ENCODE measurements around the gene AP5Z1.

The AP5Z1 gene

DNA sequence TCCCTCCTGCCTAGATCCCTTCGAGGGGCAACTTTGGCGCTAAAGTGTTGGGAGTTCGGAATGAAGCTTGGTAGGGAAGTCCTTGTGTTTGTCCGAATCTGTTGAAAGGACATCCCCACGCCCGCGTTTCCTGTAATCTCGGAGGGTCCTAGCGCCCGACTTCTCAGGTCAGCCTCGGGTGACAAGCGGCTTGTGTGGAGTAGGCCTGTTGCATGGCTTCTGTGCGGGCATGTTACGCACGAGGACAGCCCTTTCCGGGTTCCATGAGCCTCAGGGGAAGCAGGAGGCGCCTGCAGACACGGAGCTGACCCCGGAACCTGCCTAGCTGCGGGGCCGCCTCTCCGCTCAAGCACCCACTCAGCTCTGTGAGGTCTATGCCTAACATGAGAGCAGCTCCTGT, 28.4 kb upstream of the AP5Z1 start:
- no peak for DNase-seq

DNA sequence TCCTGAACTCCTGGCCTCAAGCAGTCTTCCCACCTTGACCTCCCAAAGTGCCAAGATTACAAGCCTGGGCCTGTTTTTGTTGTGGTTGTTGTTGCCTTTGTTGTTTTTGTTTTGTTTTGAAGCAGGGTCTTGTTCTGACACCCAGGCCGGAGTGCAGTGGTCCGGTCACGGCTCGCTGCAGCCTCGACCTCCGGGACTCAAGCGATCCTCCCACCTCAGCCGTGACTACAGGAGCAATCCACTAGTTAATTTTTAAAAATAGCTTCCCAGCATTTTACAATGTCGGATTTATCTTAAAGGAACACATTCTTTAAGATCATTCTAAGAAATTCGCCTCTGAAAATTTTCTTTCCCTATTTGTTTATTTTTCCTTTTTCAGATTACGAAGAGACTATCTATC, 27.7 kb upstream of the AP5Z1 start:
- DNase-seq: no peak

DNA sequence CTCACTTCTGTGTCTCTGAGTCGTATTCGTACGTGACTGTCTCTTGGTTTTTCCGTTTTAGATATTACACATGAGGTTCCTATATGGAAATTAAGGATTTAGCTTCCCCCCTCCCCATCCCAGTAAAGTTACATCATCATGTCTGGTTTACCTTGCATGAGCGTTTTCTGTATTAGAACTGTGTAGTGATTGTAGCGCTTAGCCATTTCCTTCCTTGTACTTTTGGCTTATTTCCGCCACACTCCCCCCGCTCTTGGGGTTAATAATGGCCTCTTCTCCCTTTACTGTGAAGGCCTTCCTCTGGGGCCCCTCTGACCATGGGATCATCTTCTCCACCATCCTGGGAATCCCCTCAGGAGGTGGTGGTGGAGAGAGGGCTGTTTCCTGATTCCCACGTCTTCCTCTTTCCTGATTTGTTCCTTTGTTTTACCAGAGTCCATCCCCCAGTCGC, 27.2 kb upstream of the AP5Z1 start:
- DNase-seq: no peak

DNA sequence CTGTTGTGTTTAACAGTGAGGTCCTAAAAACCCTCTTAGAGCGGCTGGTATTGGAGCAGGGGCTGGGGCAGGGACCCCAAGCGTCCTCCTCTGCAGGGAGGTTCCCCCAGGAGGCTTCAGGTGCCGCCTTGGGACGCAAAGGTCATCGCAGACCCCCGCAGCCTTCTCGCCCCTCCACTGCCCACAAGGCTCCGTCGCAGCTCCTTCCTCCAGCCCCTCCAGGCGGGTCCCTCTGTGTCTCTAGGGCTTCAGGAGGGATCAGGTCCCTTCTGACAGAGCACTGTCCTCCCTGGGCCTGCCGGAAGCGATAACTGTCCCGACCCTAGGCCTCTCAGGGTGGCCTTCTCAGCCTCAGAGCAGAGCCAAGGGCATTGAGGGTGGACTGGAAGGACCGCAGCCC, 26.1 kb upstream of the AP5Z1 start:
- DNase-seq: no peak

DNA sequence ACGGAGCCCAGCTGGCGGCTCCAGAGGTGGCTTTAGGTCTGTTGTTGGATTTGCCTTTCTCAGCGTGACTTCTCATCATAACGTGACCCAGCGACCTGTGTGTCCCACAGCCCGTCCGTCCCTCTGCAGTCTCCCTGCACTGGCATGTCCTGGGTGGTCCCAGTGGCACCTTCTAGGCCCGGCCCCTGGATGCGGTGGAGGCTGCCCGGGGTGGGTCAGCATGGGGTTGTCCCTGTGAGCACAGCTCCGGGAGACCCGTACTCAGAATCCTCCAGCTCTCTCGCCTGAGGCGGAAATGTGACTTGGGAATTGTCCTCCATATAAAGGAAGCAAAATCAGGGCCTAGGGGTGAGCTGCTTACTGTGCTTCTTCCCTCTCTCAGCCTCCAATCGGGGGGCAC, 25.6 kb upstream of the AP5Z1 start:
- DNase-seq: no peak

DNA sequence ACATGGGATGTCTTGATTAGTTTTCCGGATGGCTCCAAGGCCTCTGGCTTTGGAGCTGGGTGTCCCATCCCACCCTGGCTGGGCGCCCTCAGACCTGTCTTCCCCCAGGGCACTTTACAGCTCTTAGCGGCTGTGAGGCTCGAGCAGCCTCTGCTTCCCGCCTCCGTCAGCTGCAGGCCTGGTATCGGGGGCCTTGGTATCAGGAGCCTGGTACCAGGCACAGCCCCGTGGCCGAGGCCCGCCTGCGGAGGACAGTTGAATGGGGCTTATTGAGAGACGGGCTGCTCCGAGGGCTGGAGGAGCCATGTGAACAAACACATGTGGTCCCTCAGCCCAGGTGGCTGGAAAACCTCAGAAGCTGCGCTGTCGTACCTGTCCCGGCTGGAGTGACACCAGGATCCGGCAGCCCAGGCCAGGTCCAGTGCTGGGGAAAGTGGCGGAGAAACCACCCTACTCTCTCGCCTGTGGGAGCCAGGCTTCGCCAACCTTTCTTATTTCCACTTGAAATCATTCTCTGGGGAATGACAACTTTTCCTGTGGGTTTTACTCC, 23.9 kb upstream of the AP5Z1 start:
- DNase-seq: no peak

DNA sequence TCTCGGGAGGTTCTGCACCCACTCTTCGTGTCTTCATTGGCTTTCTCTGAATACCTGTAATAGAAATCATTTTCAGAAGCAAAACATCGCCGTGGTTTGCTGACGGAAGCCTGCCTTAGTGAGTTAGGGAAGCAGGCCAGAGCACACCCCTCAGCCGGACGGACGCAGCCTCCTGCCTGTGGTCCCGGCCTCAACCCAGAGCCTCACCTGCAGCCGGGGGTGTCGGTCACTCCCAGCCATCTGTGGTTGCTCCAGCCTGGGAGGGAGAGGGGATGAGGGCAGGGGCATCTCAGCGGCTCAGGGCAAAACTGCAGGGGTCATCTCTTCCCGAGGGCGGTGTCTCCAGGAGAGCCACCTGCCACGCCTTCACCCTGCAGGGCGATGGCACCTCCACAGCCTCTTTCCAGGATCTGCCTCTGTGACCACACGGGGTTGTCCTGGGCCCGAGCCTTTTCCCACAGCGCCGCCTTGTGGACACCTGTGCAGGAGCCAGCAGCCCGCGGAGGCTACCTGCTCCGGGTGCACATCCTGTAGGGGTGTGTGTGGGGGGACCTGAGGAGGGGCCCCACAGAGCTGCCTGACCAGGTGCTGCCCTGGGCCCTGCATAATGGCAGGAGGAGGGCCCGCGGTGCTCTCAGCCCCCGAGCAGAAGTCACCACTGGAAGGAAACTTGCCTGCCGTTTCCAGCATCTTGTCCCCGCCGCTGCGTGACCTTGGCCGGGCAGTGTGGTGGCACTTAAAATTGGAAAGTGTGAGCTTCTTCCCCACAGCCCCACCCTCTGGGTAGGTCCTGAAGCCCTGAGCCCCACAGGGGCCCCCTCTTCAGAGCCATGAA, 21.6 kb upstream of the AP5Z1 start:
- DNase-seq: peak; percentile 24

DNA sequence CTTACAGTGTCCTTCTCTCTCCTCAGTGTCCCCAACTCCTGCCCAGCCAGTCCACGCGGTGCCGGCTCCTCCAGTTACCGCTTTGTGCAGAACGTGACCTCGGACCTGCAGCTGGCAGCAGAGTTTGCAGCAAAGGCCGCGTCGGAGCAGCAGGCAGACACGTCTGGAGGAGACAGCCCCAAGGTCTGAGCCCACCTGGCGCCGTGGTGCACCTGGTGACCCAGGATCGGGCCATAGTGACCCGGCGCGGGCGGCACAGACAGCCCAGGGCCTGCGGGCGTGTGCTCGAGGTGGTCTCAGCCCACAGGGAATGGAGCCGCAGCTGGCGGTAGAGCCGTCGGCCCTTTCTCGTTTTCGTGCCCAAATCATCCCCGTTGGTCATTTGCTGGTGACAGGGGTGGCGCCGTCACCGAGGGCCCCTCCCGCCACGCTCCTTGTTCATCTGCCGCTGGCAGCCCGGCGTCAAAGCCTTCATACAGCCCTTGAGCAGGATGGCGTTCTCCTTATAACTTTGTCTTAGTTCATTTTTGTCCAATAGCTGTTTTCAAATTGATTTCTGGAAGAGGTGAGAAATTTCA, 20.9 kb upstream of the AP5Z1 start:
- DNase-seq: no peak

DNA sequence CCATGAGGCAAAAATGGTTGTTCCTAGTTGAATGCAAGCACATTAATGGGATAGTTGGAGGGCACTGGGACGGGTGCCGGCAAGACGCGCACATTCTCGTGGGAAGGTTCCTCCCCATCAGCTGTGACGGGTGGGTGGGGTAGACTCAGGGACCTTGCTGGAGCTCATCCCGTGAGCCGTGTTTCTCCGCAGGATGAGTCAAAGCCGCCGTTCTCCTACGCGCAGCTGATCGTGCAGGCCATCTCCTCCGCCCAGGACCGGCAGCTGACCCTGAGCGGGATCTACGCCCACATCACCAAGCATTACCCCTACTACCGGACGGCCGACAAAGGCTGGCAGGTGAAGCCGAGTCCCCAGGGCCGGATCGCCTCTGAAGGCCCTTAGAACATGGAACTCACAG, 20.4 kb upstream of the AP5Z1 start:
- no peak for DNase-seq

DNA sequence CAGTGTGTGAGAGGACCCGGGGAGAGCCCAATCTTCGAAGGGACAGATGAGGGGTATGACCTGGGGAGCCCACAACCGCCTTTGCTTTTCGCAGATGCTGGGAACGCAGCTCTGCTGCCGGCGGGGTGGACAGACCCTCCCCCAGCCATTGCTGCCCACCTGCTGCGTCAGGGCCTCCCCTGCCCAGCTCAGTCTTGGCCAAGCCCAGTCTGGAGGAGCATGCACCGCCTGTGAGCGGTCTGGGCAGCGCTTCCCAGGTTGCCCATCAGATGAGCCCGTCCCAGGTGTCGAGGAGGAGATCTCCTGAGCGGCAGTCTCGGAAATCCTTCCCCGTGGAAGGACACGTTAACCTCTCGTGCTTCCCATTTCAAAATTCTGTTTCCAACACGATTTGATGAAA, 17.3 kb upstream of the AP5Z1 start:
- DNase-seq: no peak

DNA sequence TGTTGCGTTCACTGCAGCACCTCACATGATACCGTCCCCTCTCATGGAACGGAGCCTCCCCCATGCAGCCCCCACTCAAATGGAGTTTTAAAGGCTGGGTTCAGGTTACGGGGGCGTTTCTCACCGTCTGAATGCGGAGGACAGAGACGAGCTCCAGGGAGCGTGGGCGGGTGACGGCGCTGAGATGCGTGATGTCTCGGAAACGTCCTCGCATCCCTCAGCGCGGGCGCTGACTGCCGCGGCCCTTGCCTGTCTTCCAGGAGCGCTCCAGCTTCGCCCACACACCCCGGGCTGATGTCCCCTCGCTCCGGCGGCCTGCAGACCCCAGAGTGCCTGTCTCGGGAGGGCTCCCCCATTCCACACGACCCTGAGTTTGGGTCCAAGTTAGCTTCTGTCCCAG, 16.6 kb upstream of the AP5Z1 start:
- no peak for DNase-seq

DNA sequence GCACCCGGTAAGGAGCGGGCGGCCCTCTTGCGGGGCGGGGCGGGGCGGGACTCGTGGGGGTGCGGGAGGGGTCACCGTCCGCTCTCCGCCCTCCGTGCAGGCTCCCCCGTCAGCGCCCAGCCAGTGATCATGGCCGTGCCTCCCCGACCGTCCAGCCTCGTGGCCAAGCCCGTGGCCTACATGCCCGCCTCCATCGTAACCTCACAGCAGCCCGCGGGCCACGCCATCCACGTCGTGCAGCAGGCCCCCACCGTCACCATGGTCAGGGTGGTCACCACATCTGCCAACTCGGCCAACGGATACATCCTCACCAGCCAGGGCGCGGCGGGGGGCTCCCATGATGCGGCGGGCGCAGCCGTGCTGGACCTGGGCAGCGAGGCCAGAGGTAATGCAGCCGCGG, 16.2 kb upstream of the AP5Z1 start:
- DNase-seq: no peak

DNA sequence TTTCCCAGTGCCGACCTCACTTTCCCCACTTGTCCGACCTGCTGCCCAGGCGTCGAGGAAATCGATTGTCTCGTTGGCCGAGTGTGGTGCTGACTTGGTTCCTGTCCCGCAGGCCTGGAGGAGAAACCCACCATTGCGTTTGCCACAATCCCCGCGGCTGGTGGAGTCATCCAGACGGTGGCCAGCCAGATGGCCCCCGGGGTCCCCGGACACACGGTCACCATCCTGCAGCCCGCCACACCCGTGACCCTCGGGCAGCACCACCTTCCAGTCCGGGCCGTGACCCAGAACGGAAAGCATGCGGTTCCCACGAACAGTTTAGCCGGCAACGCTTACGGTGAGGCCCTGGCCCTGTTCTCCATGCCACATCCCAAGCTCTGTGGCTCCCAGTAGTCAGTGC, 14.5 kb upstream of the AP5Z1 start:
- no peak for DNase-seq

DNA sequence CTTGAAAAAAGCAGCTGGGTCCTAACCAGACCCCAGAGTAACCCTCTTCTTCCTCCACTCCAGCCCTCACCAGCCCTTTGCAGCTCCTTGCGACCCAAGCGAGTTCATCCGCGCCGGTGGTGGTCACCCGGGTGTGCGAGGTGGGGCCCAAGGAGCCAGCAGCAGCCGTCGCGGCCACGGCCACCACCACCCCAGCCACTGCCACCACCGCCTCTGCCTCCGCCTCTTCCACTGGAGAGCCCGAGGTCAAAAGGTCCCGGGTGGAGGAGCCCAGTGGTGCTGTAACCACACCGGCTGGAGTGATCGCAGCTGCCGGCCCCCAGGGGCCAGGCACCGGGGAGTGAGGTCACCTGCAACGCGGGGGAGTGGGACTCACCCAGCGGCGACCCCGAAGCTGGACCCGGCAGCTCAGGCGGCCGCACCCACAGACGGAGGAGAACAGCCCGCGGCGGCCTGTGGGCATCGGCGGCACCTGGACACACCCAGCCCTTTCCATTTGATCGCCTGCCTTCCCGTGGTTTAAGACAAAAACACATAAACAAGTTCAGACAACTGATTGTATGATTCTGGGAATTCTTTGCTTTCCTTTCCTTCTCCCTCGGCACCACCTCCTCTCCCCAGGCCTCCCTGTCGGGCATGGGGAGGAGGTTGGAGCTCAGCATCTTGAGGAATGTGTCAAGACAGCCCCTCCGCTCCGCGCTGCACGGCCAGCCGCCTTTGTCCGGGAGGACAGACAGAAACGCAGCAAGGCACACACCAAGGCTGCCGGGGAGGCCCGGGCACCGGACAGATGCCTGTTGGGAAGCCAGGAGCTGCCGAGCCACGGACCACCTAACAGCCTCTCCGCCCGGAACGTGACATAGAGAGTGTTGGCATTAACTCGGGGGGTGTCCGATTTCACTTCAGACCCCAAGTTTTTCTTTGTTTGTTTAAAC, 13.0 kb upstream of the AP5Z1 start:
- DNase-seq: no peak

DNA sequence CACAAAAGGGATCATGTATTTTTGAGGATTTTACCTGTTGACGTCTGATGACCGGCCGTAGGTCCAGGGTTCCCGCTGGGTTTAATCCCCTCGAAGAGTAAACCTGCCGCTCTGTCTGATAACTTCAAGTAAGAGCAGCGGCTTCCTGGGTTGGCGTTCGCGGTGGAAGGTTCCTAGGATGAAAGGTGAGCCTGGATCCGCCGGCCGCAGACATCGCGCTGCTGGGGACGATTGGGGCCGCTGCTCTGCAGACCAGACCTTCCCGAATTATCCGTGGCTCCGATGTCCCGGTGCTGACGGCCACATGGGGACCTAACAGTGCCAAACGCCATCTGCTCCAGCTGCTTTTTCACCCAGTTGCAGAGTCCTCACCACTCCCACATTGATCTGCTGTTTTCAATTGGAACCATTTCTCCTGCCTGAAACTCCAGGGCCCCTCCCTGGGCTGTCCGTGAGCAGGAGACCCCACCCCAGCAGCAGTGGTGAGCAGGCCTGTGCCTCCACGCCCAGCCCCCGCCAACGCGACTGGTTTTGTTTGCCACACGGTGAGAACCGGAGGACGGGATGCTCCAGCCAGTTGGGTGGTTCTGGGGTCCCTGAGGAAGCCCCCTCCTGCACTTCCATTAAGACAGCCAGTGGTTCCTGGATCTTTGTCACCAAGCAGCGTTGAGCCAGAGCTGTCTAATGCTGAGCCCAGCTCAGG, 12.2 kb upstream of the AP5Z1 start:
- no peak for DNase-seq

DNA sequence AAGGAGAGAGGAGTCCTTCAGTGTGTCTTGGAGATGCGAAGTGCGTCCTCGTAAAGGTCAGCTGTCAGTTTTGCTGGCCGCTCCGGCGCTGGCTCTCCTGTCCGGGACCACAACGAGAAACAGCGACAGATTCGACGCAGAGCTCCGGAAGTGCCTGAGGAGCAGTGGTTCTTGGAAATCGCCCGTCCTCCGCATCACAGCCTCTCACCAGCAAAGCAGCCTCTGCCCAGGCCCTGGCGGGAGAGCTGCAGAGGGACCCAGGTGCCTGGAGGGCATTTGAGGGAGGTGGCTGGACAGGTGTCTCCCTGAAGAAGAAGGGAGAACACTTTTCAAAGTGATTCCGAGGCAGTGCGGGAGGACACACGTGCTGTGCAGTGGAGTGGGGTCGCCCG, 11.6 kb upstream of the AP5Z1 start:
- no peak for DNase-seq

DNA sequence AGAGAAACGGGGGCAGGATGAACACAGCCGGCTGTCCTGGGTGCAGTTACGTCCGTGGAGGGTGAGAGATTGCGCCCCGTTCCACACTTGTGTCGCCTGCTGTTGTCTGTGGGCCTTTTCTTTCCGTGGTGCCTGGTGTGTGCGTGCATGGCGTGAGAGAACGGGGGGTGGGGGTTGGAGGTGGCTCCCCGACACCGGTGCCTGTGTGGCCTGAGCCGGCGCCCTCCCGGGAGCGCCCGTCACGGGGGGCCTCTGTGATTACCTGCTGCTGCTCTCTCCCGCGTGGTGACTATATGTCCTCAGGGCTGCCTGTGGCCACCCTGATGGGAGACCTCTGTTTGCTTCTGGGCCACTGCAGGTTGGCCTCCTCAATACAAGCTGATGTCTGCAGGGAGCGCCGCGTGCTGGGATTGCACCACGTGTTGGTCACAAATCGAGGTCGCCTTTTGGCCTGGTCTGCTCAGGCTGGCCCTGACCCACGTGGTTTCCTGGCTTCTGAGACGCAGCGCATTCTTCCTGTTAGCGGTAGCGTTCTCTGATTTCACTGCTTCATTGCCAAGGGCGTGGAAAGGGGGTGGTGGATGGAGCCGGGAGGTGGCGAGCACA, 10.9 kb upstream of the AP5Z1 start:
- no peak for DNase-seq

DNA sequence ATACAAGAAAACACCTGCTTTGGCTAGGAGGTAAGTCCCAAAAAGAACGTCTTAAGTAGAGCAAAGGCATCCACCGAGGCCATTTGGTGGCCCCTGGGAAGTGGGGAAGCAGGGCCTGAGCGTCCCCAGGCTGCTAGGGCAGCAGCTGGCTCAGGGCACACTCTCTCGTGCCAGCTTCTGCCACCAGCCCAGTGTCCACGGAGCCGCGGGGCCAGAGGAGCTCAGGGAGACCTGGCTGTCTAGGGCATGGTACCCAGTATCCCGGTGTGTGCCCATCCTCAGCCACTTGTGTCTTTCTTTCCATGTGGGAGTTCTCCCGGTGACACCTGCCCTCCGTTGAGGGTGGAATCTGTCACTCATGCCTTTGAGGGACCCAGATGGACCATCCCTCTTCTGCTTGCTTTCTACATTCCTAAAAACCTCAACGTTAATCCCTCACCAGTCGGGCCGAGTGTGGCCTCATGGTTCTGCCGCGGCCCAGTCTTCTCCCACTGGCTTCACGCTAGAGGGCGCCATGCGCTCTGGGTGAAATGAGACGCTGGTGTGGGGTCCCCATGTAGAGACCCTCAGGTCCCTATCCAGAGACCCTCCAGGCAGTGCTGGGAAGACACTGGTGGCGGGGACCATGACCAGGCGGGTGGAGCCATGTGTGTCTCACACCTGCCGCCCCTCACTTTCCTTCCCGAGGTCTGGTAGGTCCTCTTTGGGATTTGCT, 9.5 kb upstream of the AP5Z1 start:
- DNase-seq: no peak

DNA sequence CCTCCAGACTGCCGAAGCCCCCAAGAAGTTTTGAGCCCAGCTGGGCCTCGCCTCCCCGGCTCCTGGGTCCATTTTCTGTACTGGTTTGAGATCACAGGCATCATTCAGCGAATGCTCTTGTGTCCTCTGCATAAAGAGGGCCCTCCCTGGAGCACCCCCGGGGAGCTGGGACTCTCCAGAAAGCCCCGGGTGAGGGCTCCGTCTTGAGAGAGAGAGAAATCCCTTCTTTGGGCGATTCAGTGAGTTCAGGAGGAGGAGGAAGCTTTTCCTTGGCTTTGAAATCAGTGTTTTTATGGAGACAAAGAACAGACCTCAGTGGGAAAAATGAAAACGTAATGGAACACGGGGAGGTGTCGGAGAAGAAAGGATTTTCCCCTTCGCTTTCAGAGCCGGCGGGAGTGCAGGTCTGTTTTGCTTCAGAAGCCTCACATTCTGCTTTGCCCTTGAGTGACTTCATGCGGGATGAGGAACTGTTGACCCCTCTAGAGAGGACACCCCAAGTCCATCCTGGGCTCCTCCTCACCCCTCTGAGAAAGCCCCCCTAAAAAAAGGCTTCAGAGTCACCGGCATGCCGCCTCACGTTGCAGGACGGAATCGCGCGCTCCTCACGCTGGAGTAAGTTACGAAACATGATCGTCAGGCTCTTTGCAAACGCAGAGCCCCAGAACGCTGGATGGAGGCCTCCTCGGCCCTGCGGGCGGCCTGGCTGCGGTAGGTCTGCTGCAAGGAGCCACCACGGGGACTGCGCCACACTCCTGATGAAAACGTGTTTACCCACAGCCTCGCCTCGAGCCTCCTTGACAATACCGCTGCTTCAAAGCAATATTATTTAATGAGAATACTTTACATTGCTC, 8.5 kb upstream of the AP5Z1 start:
- DNase-seq: no peak
